Activated T-cell treated with anti-CD3 and anti-CD28 coated beads, Interleukin-2, amount 50 U/mL, for 4 hours (primary cell): ENCODE measurements around the gene GMPR2. TPM values are rescaled to one million over a fixed set of nuclear protein-coding genes. Genes with fewer than 3 reads are reported as not detected.
"Not testable (repeated sequence)": the region's sequence is repeated elsewhere in the genome, so short reads cannot be mapped to it uniquely, and the experiment has no call there.

ENCODE experiments used
- ATAC-seq, 2 donors: fragments of 200-7000 bp; cut with Tn5 transposase; one replicate each; pipeline ENCODE4 v1.10.0; 2021
- DNase-seq: peaks from one replicate; pipeline ENCODE4 v3.0.0-alpha.2; 2020
- H3K27me3 Mint-ChIP-seq: one replicate; pipeline ENCODE4 v1.8.0; 2021; ENCODE audit warnings: low read depth, mixed read lengths
- H3K36me3 Mint-ChIP-seq: one replicate; pipeline ENCODE4 v1.8.0; 2022; ENCODE audit warnings: mixed read lengths; ENCODE audit not compliant: insufficient read depth
- H3K4me1 Mint-ChIP-seq: one replicate; pipeline ENCODE4 v1.8.0; 2021; ENCODE audit warnings: low read depth, mixed read lengths
- H3K4me3 Mint-ChIP-seq: one replicate; pipeline ENCODE4 v1.8.0; 2021; ENCODE audit warnings: mild to moderate bottlenecking, moderate library complexity, mixed read lengths
- H3K9me3 Mint-ChIP-seq: one replicate; pipeline ENCODE4 v1.8.0; 2021; ENCODE audit warnings: mixed read lengths
- total RNA-seq, 3 donors: library from RNA; stranded (reverse); gene quantifications; one replicate each; pipeline ENCODE4 v1.2.1, GENCODE V29; 2021

Gene GMPR2
- total RNA-seq, 3 donors from 2014 or later: 29.6 to 30.8 (median 29.7) TPM

- DNase-seq (peak; percentile 92), ATAC-seq (peak; percentile 84 to 86)
- no peaks in the 10 kb centered on the region for H3K9me3 Mint-ChIP-seq
- peaks cover 27% of the 10 kb centered on the region for H3K36me3 Mint-ChIP-seq
- peaks cover 55% of the 10 kb centered on the region for H3K4me1 Mint-ChIP-seq
- H3K4me3 Mint-ChIP-seq: peak within 1 kb of the TSS; percentile 90
- H3K27me3 Mint-ChIP-seq: no peaks in the 10 kb centered on the region
These were observed 19.5 kb upstream of the GMPR2 start, which contains the start of gene CHMP4A for GRCh38 chr14:24212924-24213865. CHMP4A (minus strand) TSS chr14:24213488; CDS start chr14:24213439, 49 bp downstream.

GRCh38 chr14:24213866-24214662, 18.7 kb upstream of the GMPR2 start:
- Mint-ChIP-seq H3K27me3 (no peaks in the 10 kb centered on the region), H3K36me3 (peaks cover 27% of the 10 kb centered on the region), H3K9me3 (no peaks in the 10 kb centered on the region), H3K4me1 (peaks cover 52% of the 10 kb centered on the region), H3K4me3 (peak overlapping the region; percentile 90)
- no peak for DNase-seq
- ATAC-seq: no peak

- ATAC-seq: peak; percentile 73 to 76
- no peaks in the 10 kb centered on the region for H3K9me3 Mint-ChIP-seq
- no peaks in the 10 kb centered on the region for H3K27me3 Mint-ChIP-seq
- peak; percentile 79 for DNase-seq
- H3K36me3 Mint-ChIP-seq: peaks cover 15% of the 10 kb centered on the region
- peak within 1 kb of the TSS; percentile 90 for H3K4me3 Mint-ChIP-seq
- H3K4me1 Mint-ChIP-seq: peaks cover 47% of the 10 kb centered on the region
These were observed 17.0 kb upstream of the GMPR2 start, which contains the start of gene MDP1 for GRCh38 chr14:24215495-24216344. MDP1 (minus strand) TSS chr14:24216066; CDS start chr14:24215955, 111 bp downstream.

- H3K4me1 Mint-ChIP-seq: peaks cover 46% of the 10 kb centered on the region
- peaks cover 14% of the 10 kb centered on the region for H3K36me3 Mint-ChIP-seq
- DNase-seq (no peak), ATAC-seq (no peak)
- no peaks in the 10 kb centered on the region for H3K27me3 Mint-ChIP-seq
- peak overlapping the region; percentile 90 for H3K4me3 Mint-ChIP-seq
- no peaks in the 10 kb centered on the region for H3K9me3 Mint-ChIP-seq
These were observed 16.4 kb upstream of the GMPR2 start for GRCh38 chr14:24216345-24216699.

GRCh38 chr14:24216876-24217275, 15.9 kb upstream of the GMPR2 start:
- peaks cover 40% of the 10 kb centered on the region for H3K4me1 Mint-ChIP-seq
- H3K9me3 Mint-ChIP-seq, DNase-seq, ATAC-seq, H3K4me3 Mint-ChIP-seq, H3K27me3 Mint-ChIP-seq: not testable (repeated sequence)
- peaks cover 10% of the 10 kb centered on the region for H3K36me3 Mint-ChIP-seq

- Mint-ChIP-seq H3K36me3 (peaks cover 10% of the 10 kb centered on the region), H3K9me3 (no peaks in the 10 kb centered on the region), H3K4me3 (no peak overlapping the region), H3K4me1 (peaks cover 23% of the 10 kb centered on the region), H3K27me3 (no peaks in the 10 kb centered on the region)
- no peak for ATAC-seq
- no peak for DNase-seq
These were observed 13.6 kb upstream of the GMPR2 start for GRCh38 chr14:24219080-24219479.

GRCh38 chr14:24219521-24219920, 13.2 kb upstream of the GMPR2 start:
- no peak overlapping the region for H3K4me3 Mint-ChIP-seq
- peaks cover 12% of the 10 kb centered on the region for H3K36me3 Mint-ChIP-seq
- DNase-seq (no peak), ATAC-seq (no peak)
- H3K4me1 Mint-ChIP-seq: peaks cover 21% of the 10 kb centered on the region
- H3K27me3 Mint-ChIP-seq: no peaks in the 10 kb centered on the region
- no peaks in the 10 kb centered on the region for H3K9me3 Mint-ChIP-seq

GRCh38 chr14:24222987-24223386, 9.7 kb upstream of the GMPR2 start:
- not testable (repeated sequence) for H3K27me3 Mint-ChIP-seq, DNase-seq, H3K9me3 Mint-ChIP-seq, H3K4me3 Mint-ChIP-seq, ATAC-seq
- peaks cover 22% of the 10 kb centered on the region for H3K4me1 Mint-ChIP-seq
- H3K36me3 Mint-ChIP-seq: peaks cover 14% of the 10 kb centered on the region

GRCh38 chr14:24224618-24225071, 8.1 kb upstream of the GMPR2 start:
- ATAC-seq: no peak
- Mint-ChIP-seq H3K27me3 (no peaks in the 10 kb centered on the region), H3K4me3 (no peak overlapping the region)

GRCh38 chr14:24226473-24226872, 6.3 kb upstream of the GMPR2 start:
- H3K36me3 Mint-ChIP-seq: peaks cover 11% of the 10 kb centered on the region
- DNase-seq: no peak
- no peak overlapping the region for H3K4me3 Mint-ChIP-seq
- no peaks in the 10 kb centered on the region for H3K9me3 Mint-ChIP-seq
- H3K4me1 Mint-ChIP-seq: peaks cover 29% of the 10 kb centered on the region
- H3K27me3 Mint-ChIP-seq: no peaks in the 10 kb centered on the region
- ATAC-seq: no peak

More at GRCh38 chr14:24224618-24225071, 8.1 kb upstream of the GMPR2 start:
- peaks cover 12% of the 10 kb centered on the region for H3K36me3 Mint-ChIP-seq
- peaks cover 22% of the 10 kb centered on the region for H3K4me1 Mint-ChIP-seq
- no peak for DNase-seq
- H3K9me3 Mint-ChIP-seq: no peaks in the 10 kb centered on the region

- H3K4me1 Mint-ChIP-seq: peaks cover 39% of the 10 kb centered on the region
- no peaks in the 10 kb centered on the region for H3K27me3 Mint-ChIP-seq
- no peak overlapping the region for H3K4me3 Mint-ChIP-seq
- DNase-seq (no peak), ATAC-seq (no peak)
- H3K36me3 Mint-ChIP-seq: peaks cover 11% of the 10 kb centered on the region
- no peaks in the 10 kb centered on the region for H3K9me3 Mint-ChIP-seq
These were observed 3.8 kb upstream of the GMPR2 start for GRCh38 chr14:24228902-24229301.

GRCh38 chr14:24231263-24232120, 1.2 kb upstream of the GMPR2 start:
- Mint-ChIP-seq H3K27me3 (no peaks in the 10 kb centered on the region), H3K36me3 (peaks cover 23% of the 10 kb centered on the region), H3K4me3 (peak overlapping the region; percentile 93), H3K9me3 (no peaks in the 10 kb centered on the region), H3K4me1 (peaks cover 47% of the 10 kb centered on the region)
- no peak for DNase-seq
- ATAC-seq: peak; percentile 7 to 15

GRCh38 chr14:24232121-24232644, 546 bp upstream of the GMPR2 start, which contains the start of gene NEDD8:
NEDD8 (minus strand) TSS chr14:24232367; CDS start chr14:24232267, 100 bp downstream.
- Mint-ChIP-seq H3K4me1 (peaks cover 45% of the 10 kb centered on the region), H3K27me3 (no peaks in the 10 kb centered on the region)

More at GRCh38 chr14:24232121-24232644, 546 bp upstream of the GMPR2 start, which contains the start of gene NEDD8:
- Mint-ChIP-seq H3K4me3 (peak within 1 kb of the TSS; percentile 93), H3K9me3 (no peaks in the 10 kb centered on the region), H3K36me3 (peaks cover 28% of the 10 kb centered on the region)
- ATAC-seq (peak; percentile 95), DNase-seq (peak; percentile 81)
